HepG2 (cell line): ENCODE measurements around the gene GGNBP2. TPM values are rescaled to one million over a fixed set of nuclear protein-coding genes. Genes with fewer than 3 reads are reported as not detected.

Experiments used
- AGO1 ChIP-seq: fragments of 200-400 bp; formaldehyde crosslinking; IDR thresholded peaks from 2 replicates; pipeline ENCODE4 v1.6.1; 2017; ENCODE audit warnings: mild to moderate bottlenecking, low read depth, low read length, moderate library complexity; ENCODE audit not compliant: poor library complexity, severe bottlenecking
- ATRX ChIP-seq: sonication (generic); formaldehyde crosslinking; IDR thresholded peaks from 2 replicates; pipeline ENCODE4 v1.4.0; 2020; ENCODE audit warnings: missing genetic modification reagents, borderline replicate concordance
- ISL2 ChIP-seq: sonication (generic); formaldehyde crosslinking; IDR thresholded peaks from 2 replicates; pipeline ENCODE4 v1.5.0; 2020; ENCODE audit warnings: missing genetic modification reagents
- KDM3A ChIP-seq: IDR thresholded peaks from 2 replicates; pipeline ENCODE4 v1.6.1; 2018; ENCODE audit warnings: low read depth, missing compliant biosample characterization
- MAF1 ChIP-seq: sonication (generic); formaldehyde crosslinking; IDR thresholded peaks from 2 replicates; pipeline ENCODE4 v1.5.0; 2020; ENCODE audit warnings: missing genetic modification reagents, borderline replicate concordance
- NCOA1 ChIP-seq: sonication (generic); formaldehyde crosslinking; IDR thresholded peaks from 2 replicates; pipeline ENCODE4 v1.9.0; 2021; ENCODE audit warnings: missing genetic modification reagents
- NFYB ChIP-seq: sonication (generic); formaldehyde crosslinking; IDR thresholded peaks from 2 replicates; pipeline ENCODE4 v1.4.0; 2020; ENCODE audit warnings: missing genetic modification reagents
- POLR2A ChIP-seq, 2 experiments: IDR thresholded peaks; 2 replicates each; pipeline ENCODE4 v1.6.1; 2011; ENCODE audit warnings: low read depth in 2 of 2, low read length in 2 of 2, mild to moderate bottlenecking in 1 of 2, moderate library complexity in 1 of 2; ENCODE audit not compliant: insufficient read depth in 1 of 2
- REL ChIP-seq: sonication (generic); formaldehyde crosslinking; conservative IDR thresholded peaks from 2 replicates; pipeline ENCODE4 v1.8.0; 2022; ENCODE audit warnings: mild to moderate bottlenecking, missing genetic modification reagents, moderate library complexity
- SRSF9 ChIP-seq: fragments of 200-400 bp; formaldehyde crosslinking; IDR thresholded peaks from 2 replicates; pipeline ENCODE4 v1.6.1; 2018; ENCODE audit warnings: borderline replicate concordance, mild to moderate bottlenecking, low read depth, low read length; ENCODE audit not compliant: insufficient read depth, poor library complexity, severe bottlenecking
- SRY ChIP-seq: sonication (generic); formaldehyde crosslinking; IDR thresholded peaks from 2 replicates; pipeline ENCODE4 v1.8.0; 2022; ENCODE audit warnings: mild to moderate bottlenecking, missing genetic modification reagents
- TBL1XR1 ChIP-seq: fragments of 150-350 bp; IDR thresholded peaks from 2 replicates; pipeline ENCODE4 v1.6.1; 2014; ENCODE audit warnings: borderline replicate concordance, low read length; ENCODE audit not compliant: partially characterized antibody
- TCF12 ChIP-seq, 2 experiments: fragments of 450-650 bp in 1 of 2; sonication (generic) in 1 of 2; formaldehyde crosslinking in 1 of 2; IDR thresholded peaks; 2 replicates each; pipeline versions ENCODE4 v1.6.1 to v1.8.0; 2017 to 2022; ENCODE audit warnings: antibody characterized with exemption in 1 of 2, mild to moderate bottlenecking in 1 of 2, missing genetic modification reagents in 1 of 2, moderate library complexity in 1 of 2
- THAP11 ChIP-seq: IDR thresholded peaks from 2 replicates; pipeline ENCODE4 v1.6.1; 2016; ENCODE audit warnings: missing biosample characterization, missing genetic modification reagents
- ZFP37 ChIP-seq: sonication (generic); formaldehyde crosslinking; IDR thresholded peaks from 2 replicates; pipeline ENCODE4 v1.4.0; 2020; ENCODE audit warnings: missing genetic modification reagents, borderline replicate concordance
- ZFP41 ChIP-seq: sonication (generic); formaldehyde crosslinking; IDR thresholded peaks from 2 replicates; pipeline ENCODE4 v1.4.0; 2020; ENCODE audit warnings: mild to moderate bottlenecking, missing genetic modification reagents, borderline replicate concordance
- ZNF33A ChIP-seq: sonication (generic); formaldehyde crosslinking; IDR thresholded peaks from 2 replicates; pipeline ENCODE4 v1.5.1; 2020; ENCODE audit warnings: missing genetic modification reagents, mild to moderate bottlenecking, moderate library complexity, borderline replicate concordance
- ZNF547 ChIP-seq: sonication (generic); formaldehyde crosslinking; IDR thresholded peaks from 2 replicates; pipeline ENCODE4 v1.5.1; 2020; ENCODE audit warnings: mild to moderate bottlenecking, missing genetic modification reagents
- ZNF607 ChIP-seq: sonication (generic); formaldehyde crosslinking; IDR thresholded peaks from 2 replicates; pipeline ENCODE4 v1.5.1; 2020; ENCODE audit warnings: missing genetic modification reagents, mild to moderate bottlenecking, borderline replicate concordance
- ZNF713 ChIP-seq: sonication (generic); formaldehyde crosslinking; IDR thresholded peaks from 2 replicates; pipeline ENCODE4 v1.4.0; 2020; ENCODE audit warnings: mild to moderate bottlenecking, missing genetic modification reagents
- polyA plus RNA-seq, 8 experiments: library from polyadenylated mRNA; depleted of rRNA in 3 of 8; stranded (reverse) in 7 of 8; unstranded in 1 of 8; fragments of >200 nt; fragmentation: Illumina TruSeq in 4 of 8; extraction: Trizol in 4 of 8; gene quantifications; 2 replicates each; pipeline versions ENCODE4 v1.2.1 to v1.2.3, GENCODE V29; 2011 to 2016; ENCODE audit warnings: low read depth in 4 of 8, missing spikeins in 1 of 8, mixed read lengths in 1 of 8; ENCODE audit not compliant: insufficient read depth in 1 of 8
- total RNA-seq, 5 experiments: library from RNA; depleted of rRNA; stranded (reverse); fragments of >200 nt; fragmentation: Illumina TruSeq; extraction: Trizol; gene quantifications; 2 replicates each; pipeline ENCODE4 v1.2.3, GENCODE V29; 2016; ENCODE audit warnings: low read depth in 1 of 5
- TF ChIP-seq, protein P1 (sequence below): sonication (generic); formaldehyde crosslinking; IDR thresholded peaks from 2 replicates; pipeline ENCODE4 v1.8.0; 2022; ENCODE audit warnings: missing genetic modification reagents, low read depth, mild to moderate bottlenecking, borderline replicate concordance
- TF ChIP-seq, protein P2 (sequence below): IDR thresholded peaks from 2 replicates; pipeline ENCODE4 v1.6.1; 2016
- TF ChIP-seq, protein P3 (sequence below): sonication (generic); formaldehyde crosslinking; IDR thresholded peaks from 2 replicates; pipeline ENCODE4 v1.5.0; 2020; ENCODE audit warnings: mild to moderate bottlenecking, low read depth, missing genetic modification reagents, borderline replicate concordance
- TF ChIP-seq, protein P4 (sequence below): sonication (generic); formaldehyde crosslinking; IDR thresholded peaks from 2 replicates; pipeline ENCODE4 v1.4.0; 2020; ENCODE audit warnings: missing genetic modification reagents
- TF ChIP-seq, protein P5 (sequence below): IDR thresholded peaks from 2 replicates; pipeline ENCODE4 v1.6.1; 2018; ENCODE audit warnings: missing genetic modification reagents

GGNBP2 gene
- total and polyA plus RNA-seq, 2 of the 13 experiments (the other 11 are each of a cell fraction or from before 2014, with no cell fraction given): 53.3 to 84.2 TPM

DNA sequence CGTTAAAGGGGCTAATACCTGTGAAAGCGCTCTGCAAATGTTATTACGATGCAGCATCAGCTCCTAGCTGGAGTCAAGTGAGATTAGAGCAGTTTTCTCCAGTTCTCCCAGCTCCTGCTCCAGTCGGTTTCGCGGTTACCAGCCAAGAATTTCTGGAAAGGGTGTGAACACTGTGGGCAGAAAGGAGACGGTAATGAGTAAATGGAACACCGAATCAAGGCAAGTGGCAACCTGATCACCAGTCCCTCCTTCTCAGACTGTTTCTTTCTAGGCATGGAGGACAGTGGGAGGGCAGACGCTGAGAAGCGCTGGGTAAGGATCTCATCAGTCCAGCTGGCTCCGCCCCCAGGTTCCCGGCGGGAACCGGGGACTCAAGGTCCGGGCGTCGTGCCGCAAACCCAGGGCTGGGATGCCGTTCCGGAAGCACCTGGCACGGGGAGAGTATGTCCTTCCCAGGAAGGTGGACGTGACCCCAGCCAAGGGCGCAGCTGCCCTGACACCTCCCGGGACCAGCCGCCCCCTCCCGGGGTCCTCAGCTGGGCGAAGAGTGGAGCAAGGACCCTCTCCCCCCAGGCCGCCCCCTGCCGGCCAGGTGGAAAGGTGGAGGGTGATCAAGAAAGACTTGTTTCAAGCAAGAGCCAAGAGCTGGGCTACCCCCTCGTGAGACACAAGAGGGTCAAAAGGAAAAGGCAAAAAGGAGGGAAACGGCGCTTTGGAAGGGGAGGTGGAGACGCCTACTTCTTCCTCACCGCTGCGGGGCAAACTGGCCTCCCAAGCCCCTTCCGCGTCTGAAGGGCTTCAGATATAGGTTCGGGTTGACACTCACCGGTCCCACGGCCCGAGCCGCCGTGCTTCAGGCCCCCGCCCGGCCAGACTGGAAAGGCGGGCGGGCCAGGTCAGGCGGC is 10.5 kb upstream of the GGNBP2 start (continued):
- TF ChIP-seq, protein P1, sequence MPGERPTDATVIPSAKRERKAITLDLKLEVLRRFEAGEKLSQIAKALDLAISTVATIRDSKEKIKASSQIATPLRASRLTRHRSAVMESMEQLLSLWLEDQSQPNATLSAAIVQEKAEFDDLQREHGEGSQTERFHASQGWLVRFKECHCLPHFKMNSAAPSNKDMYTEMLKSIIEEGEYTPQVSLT (CRISPR knock-in tag): 0 out of 2 replicates have a peak, but pooled peaks have one; percentile 25
- TF ChIP-seq ZFP41 (CRISPR knock-in tag) (no peak), POLR2A (IDR thresholded peaks at IDR 0.05; ENCODE audit: insufficient read depth in 1 of 2, low read depth in 2 of 2, low read length in 2 of 2) (peak in 1 of 2 experiments; percentile 14; a peak in 2 of 4 replicates), MAF1 (no peak), TCF12 (IDR thresholded peaks at IDR 0.05) (no peak), TCF12 (CRISPR knock-in tag; IDR thresholded peaks at IDR 0.05) (no peak), SRY (CRISPR knock-in tag) (no peak), THAP11 (CRISPR knock-in tag) (no peak), TBL1XR1 (no peak), KDM3A (CRISPR knock-in tag) (no peak), ZFP37 (CRISPR knock-in tag) (0 out of 2 replicates have a peak, but pooled peaks have one; percentile 24), ZNF547 (CRISPR knock-in tag) (peak; percentile 6; the same call in 1 of the 2 replicates), ISL2 (CRISPR knock-in tag) (no peak), ZNF607 (CRISPR knock-in tag) (0 out of 2 replicates have a peak, but pooled peaks have one; percentile 7), ATRX (CRISPR knock-in tag) (no peak), NCOA1 (CRISPR knock-in tag) (0 out of 2 replicates have a peak, but pooled peaks have one; percentile 16), REL (CRISPR knock-in tag) (0 out of 2 replicates have a peak, but pooled peaks have one; percentile 19), NFYB (no peak), ZNF713 (CRISPR knock-in tag) (no peak), SRSF9 (no peak), ZNF33A (no peak), AGO1 (no peak)
- TF ChIP-seq, protein P2, sequence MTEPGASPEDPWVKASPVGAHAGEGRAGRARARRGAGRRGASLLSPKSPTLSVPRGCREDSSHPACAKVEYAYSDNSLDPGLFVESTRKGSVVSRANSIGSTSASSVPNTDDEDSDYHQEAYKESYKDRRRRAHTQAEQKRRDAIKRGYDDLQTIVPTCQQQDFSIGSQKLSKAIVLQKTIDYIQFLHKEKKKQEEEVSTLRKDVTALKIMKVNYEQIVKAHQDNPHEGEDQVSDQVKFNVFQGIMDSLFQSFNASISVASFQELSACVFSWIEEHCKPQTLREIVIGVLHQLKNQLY: no peak
- TF ChIP-seq, protein P3, sequence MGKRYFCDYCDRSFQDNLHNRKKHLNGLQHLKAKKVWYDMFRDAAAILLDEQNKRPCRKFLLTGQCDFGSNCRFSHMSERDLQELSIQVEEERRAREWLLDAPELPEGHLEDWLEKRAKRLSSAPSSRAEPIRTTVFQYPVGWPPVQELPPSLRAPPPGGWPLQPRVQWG: no peak
- TF ChIP-seq, protein P4, sequence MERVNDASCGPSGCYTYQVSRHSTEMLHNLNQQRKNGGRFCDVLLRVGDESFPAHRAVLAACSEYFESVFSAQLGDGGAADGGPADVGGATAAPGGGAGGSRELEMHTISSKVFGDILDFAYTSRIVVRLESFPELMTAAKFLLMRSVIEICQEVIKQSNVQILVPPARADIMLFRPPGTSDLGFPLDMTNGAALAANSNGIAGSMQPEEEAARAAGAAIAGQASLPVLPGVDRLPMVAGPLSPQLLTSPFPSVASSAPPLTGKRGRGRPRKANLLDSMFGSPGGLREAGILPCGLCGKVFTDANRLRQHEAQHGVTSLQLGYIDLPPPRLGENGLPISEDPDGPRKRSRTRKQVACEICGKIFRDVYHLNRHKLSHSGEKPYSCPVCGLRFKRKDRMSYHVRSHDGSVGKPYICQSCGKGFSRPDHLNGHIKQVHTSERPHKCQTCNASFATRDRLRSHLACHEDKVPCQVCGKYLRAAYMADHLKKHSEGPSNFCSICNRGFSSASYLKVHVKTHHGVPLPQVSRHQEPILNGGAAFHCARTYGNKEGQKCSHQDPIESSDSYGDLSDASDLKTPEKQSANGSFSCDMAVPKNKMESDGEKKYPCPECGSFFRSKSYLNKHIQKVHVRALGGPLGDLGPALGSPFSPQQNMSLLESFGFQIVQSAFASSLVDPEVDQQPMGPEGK (CRISPR knock-in tag): peak; percentile 66
- TF ChIP-seq, protein P5, sequence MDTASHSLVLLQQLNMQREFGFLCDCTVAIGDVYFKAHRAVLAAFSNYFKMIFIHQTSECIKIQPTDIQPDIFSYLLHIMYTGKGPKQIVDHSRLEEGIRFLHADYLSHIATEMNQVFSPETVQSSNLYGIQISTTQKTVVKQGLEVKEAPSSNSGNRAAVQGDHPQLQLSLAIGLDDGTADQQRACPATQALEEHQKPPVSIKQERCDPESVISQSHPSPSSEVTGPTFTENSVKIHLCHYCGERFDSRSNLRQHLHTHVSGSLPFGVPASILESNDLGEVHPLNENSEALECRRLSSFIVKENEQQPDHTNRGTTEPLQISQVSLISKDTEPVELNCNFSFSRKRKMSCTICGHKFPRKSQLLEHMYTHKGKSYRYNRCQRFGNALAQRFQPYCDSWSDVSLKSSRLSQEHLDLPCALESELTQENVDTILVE (CRISPR knock-in tag): peak; percentile 38; the same call in 1 of the 2 replicates
